ENCODE measurements around the gene DVL3. TPM values are rescaled to one million over a fixed set of nuclear protein-coding genes. Genes with fewer than 3 reads are reported as not detected.

Gene DVL3
- total RNA-seq, 2 experiments from 2014 or later = 38.5 to 65.6 TPM

DNA sequence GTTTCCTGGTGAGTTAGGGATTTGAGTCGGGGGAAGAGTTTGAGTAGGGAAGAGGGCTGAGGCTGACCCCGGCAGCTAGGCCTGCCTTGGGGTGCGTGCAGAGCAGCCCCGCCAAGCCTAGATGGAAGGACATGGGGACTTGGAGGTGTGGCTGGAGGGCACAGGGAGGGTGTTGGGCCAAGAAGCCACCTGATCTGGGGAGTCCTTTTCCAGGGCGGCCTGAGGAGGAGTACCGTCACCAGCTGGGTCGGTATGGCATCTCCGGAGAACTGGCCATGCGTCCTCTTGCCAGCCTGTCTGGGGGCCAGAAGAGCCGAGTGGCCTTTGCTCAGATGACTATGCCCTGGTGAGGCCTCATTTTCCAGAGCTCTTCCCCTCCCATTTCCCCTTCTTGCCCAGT lies 37.7 kb downstream of the DVL3 start:
- CTCF ChIA-PET (ENCODE audit: unreplicated experiment) = interaction anchor here (0.5 kb wide), 1 partner anchor 15 kb away, joined by 3 read pairs; no protein-coding TSS in a partner anchor
- no peak for DNase-seq (ENCODE audit: low spot score)

DNA sequence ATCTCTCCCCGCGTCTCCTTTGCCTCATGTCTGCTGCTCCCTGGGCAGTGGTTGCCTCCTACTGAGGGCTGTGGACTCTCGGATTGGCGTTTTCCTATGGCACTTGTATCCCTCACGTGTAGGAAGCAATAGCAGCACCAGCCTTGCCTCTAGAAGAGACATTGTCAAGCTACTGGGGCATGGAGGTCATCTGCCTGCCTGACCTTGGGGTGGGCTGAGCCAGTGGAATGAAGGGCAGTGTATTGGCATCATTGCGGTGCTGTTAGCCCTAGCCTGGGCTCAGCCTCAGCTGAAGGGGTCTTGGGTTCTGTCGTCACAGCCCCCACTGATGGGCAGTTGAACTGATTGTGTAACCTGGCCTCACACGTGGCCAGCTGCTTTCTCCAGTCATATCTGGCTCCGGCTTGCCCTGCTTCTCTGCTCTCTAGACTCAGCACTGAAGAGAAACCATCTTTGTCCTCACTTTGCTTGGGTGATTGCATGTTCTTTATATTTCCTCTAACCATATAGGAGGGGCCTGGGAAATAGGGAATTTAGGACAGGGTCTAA lies 38.9 kb downstream of the DVL3 start:
- Histone ChIP-seq H3K4me1 (ENCODE audit: insufficient read depth, low read length, poor library complexity, severe bottlenecking) (no peaks in the 10 kb centered on the region), H3K9me2 (ENCODE audit: insufficient read depth, low read length) (no peaks in the 10 kb centered on the region), H3K4me2 (ENCODE audit: low read length) (no peak overlapping the region), H3K79me2 (ENCODE audit: insufficient read depth, low read depth, low read length) (no peaks in the 10 kb centered on the region), H3K4me3 (ENCODE audit: low read depth, low read length, poor library complexity, severe bottlenecking) (no peak overlapping the region), H3K27ac (ENCODE audit: low read depth, low read length, poor library complexity, severe bottlenecking) (no peak overlapping the region), H3K9me3 (ENCODE audit: low read length) (no peaks in the 10 kb centered on the region), H4K20me1 (ENCODE audit: insufficient read depth, low read length) (no peaks in the 10 kb centered on the region), H2AFZ (ENCODE audit: low read length) (no peak overlapping the region), H3K36me3 (ENCODE audit: insufficient read depth, low read length) (peaks cover 75% of the 10 kb centered on the region)
- ChIA-PET POLR2A (interaction anchor here (0.6 kb wide), 1 partner anchor 62 kb away, joined by 4 read pairs; no protein-coding TSS in a partner anchor), CTCF (ENCODE audit: unreplicated experiment) (no interaction called here)
- TF ChIP-seq, protein P1, sequence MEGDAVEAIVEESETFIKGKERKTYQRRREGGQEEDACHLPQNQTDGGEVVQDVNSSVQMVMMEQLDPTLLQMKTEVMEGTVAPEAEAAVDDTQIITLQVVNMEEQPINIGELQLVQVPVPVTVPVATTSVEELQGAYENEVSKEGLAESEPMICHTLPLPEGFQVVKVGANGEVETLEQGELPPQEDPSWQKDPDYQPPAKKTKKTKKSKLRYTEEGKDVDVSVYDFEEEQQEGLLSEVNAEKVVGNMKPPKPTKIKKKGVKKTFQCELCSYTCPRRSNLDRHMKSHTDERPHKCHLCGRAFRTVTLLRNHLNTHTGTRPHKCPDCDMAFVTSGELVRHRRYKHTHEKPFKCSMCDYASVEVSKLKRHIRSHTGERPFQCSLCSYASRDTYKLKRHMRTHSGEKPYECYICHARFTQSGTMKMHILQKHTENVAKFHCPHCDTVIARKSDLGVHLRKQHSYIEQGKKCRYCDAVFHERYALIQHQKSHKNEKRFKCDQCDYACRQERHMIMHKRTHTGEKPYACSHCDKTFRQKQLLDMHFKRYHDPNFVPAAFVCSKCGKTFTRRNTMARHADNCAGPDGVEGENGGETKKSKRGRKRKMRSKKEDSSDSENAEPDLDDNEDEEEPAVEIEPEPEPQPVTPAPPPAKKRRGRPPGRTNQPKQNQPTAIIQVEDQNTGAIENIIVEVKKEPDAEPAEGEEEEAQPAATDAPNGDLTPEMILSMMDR (conservative IDR thresholded peaks at IDR 0.05; ENCODE audit: low read length) = no peak
- no peak for TF ChIP-seq EZH2phosphoT487 (IDR thresholded peaks at IDR 0.05; ENCODE audit: borderline replicate concordance, low read depth, low read length)
- no TSS peak for BruUV-seq (replicated peaks)
- no peak for DNase-seq (ENCODE audit: low spot score)
- intact Hi-C loops (cut with micrococcal nuclease; ENCODE audit: unreplicated experiment) = no loop called here

More for the DNA sequence above, 37.7 kb downstream of the DVL3 start:
- H3K4me1 ChIP-seq (ENCODE audit: insufficient read depth, low read length, poor library complexity, severe bottlenecking) = no peaks in the 10 kb centered on the region
- BruUV-seq (replicated peaks) = no TSS peak
- intact Hi-C loops (cut with micrococcal nuclease; ENCODE audit: unreplicated experiment) = no loop called here
- peaks cover 6% of the 10 kb centered on the region; the same call in 1 of the 2 replicates for H3K79me2 ChIP-seq (ENCODE audit: insufficient read depth, low read depth, low read length)
- H3K9me3 ChIP-seq (ENCODE audit: low read length) = no peaks in the 10 kb centered on the region
- H4K20me1 ChIP-seq (ENCODE audit: insufficient read depth, low read length) = no peaks in the 10 kb centered on the region
- TF ChIP-seq, protein P1 (conservative IDR thresholded peaks at IDR 0.05; ENCODE audit: low read length) = no peak
- no peak for TF ChIP-seq EZH2phosphoT487 (IDR thresholded peaks at IDR 0.05; ENCODE audit: borderline replicate concordance, low read depth, low read length)
- H2AFZ ChIP-seq (ENCODE audit: low read length) = no peak overlapping the region
- no peak overlapping the region for H3K4me2 ChIP-seq (ENCODE audit: low read length)
- H3K27ac ChIP-seq (ENCODE audit: low read depth, low read length, poor library complexity, severe bottlenecking) = no peak overlapping the region
- POLR2A ChIA-PET = no interaction called here
- peaks cover 86% of the 10 kb centered on the region for H3K36me3 ChIP-seq (ENCODE audit: insufficient read depth, low read length)
- H3K9me2 ChIP-seq (ENCODE audit: insufficient read depth, low read length) = no peaks in the 10 kb centered on the region
- H3K4me3 ChIP-seq (ENCODE audit: low read depth, low read length, poor library complexity, severe bottlenecking) = no peak overlapping the region

DNA sequence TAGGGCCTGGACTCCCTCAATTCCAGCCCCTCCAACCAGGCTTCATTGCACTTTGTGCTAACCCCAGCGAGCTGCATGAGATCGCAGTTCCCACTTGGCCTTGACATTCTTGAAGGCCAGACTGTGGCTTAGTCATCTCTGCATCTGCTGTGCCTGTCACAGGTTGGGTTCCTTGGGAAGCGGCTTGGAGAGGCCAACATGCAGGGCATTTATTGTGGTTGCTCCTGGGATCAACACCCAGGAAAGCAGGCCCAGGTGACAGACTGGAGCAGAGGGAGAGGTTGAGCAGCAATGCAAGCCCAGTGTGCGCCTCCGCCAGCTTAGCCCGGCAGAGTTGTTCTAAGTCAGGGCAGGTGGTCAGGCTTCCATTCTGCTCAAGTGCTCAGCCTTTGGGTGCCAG lies 41.4 kb downstream of the DVL3 start:
- intact Hi-C loops (cut with micrococcal nuclease; ENCODE audit: unreplicated experiment) = no loop called here
- no TSS peak for BruUV-seq (replicated peaks)
- POLR2A ChIA-PET = no interaction called here

More for the DNA sequence above, 41.4 kb downstream of the DVL3 start:
- Histone ChIP-seq H3K9me3 (ENCODE audit: low read length) (no peaks in the 10 kb centered on the region), H4K20me1 (ENCODE audit: insufficient read depth, low read length) (no peaks in the 10 kb centered on the region), H3K4me3 (ENCODE audit: low read depth, low read length, poor library complexity, severe bottlenecking) (no peak overlapping the region), H3K36me3 (ENCODE audit: insufficient read depth, low read length) (peaks cover 50% of the 10 kb centered on the region), H3K4me2 (ENCODE audit: low read length) (no peak overlapping the region), H3K9me2 (ENCODE audit: insufficient read depth, low read length) (no peaks in the 10 kb centered on the region), H3K79me2 (ENCODE audit: insufficient read depth, low read depth, low read length) (no peaks in the 10 kb centered on the region), H2AFZ (ENCODE audit: low read length) (no peak overlapping the region), H3K27ac (ENCODE audit: low read depth, low read length, poor library complexity, severe bottlenecking) (no peak overlapping the region), H3K4me1 (ENCODE audit: insufficient read depth, low read length, poor library complexity, severe bottlenecking) (no peaks in the 10 kb centered on the region)
- CTCF ChIA-PET (ENCODE audit: unreplicated experiment) = no interaction called here
- no peak for DNase-seq (ENCODE audit: low spot score)
- no peak for TF ChIP-seq EZH2phosphoT487 (IDR thresholded peaks at IDR 0.05; ENCODE audit: borderline replicate concordance, low read depth, low read length)
- TF ChIP-seq, protein P1 (conservative IDR thresholded peaks at IDR 0.05; ENCODE audit: low read length) = no peak

All from OCI-LY7 (cell line).